GM10847 (cell line): ENCODE results near the gene TEKT3.

Experiments used
- POLR2A ChIP-seq: IDR thresholded peaks from 2 replicates; pipeline ENCODE4 v1.6.1; 2011; ENCODE audit not compliant: insufficient read length; ENCODE audit errors: extremely low read depth

Gene TEKT3

DNA sequence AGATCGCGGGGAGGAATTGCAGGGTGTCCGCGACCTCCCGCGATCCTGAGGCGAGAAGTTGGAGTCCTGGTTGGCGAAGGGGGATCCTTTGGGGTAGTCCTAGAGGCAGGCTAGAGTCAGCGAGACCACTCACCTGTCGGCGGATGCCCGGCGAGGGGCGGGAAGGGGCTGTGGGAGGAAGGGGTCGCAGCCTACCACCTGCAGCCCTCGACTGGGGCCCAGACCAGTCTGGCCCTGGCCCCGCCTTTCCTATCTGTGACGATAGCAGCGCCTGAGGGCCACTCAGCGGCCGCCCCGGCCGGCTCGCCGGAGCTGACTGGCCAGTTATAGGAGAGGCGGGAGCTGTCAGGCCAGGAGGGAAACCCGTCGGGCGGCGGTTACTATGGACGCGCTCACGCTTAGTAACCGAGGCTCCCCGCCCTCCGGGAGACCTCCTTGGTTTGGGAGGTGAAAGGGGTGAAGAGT, at the start of gene TEKT3:
TEKT3 (minus strand) TSS at position 213 of the 465 bp plus-strand sequence. CDS start 10,012 bp downstream, outside the sequence.
- TF ChIP-seq POLR2A, result no peak

DNA sequence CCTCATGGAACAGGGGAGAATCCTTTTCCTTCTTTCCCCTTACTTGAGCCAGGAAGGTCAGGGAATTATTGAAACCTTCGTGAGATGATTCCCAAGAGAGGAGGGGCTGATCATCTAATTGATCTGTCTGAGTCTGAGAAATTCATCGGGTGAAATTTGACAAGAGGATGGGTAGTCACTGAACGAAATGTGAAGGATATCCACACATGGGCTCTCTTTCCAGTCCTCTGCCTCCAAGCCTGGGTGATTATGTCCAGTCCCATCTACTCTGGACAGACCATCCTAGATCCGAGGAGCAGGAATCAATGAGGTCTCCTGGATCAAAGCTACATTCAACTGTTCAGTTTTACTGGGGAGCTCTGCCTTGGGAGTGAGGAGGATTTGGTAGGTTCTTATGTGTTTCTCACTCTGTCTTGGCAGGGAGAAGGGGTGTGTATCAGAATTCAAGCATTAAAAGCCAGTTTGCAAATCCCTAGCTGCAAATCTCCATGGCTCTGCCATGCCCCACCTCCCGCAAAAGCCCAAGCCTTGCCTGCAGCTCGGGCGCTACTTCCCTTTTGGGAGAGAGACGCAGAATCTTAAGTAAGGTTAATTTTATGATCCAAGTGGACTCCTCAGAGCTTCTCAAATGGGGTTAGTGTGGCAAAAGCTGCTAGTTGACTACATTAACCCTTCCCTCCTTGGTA, 47.1 kb upstream of the TEKT3 start:
- TF ChIP-seq POLR2A, result no peak

- no peak for TF ChIP-seq POLR2A
Observed at GRCh38 chr17:15386083-15386482, 44.7 kb upstream of the TEKT3 start.

DNA sequence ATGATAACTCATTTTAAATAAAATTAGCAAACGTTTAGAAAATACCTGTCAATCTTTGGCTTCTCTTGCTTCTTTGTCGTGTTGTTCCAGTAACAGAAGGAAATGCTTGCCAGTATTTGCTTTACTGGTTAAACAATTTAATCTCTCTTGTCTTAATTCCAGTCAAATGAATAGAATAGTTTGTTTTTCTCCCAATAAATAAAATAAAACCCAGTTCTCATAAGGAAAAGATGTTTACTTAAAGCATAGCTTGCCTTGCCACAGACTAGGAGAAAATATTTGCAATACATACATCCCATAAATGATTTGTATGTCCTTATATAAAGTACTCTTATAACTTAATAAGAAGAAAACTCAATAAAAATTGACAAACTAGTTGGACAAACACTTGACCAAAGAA, 43.9 kb upstream of the TEKT3 start:
- no peak for TF ChIP-seq POLR2A

DNA sequence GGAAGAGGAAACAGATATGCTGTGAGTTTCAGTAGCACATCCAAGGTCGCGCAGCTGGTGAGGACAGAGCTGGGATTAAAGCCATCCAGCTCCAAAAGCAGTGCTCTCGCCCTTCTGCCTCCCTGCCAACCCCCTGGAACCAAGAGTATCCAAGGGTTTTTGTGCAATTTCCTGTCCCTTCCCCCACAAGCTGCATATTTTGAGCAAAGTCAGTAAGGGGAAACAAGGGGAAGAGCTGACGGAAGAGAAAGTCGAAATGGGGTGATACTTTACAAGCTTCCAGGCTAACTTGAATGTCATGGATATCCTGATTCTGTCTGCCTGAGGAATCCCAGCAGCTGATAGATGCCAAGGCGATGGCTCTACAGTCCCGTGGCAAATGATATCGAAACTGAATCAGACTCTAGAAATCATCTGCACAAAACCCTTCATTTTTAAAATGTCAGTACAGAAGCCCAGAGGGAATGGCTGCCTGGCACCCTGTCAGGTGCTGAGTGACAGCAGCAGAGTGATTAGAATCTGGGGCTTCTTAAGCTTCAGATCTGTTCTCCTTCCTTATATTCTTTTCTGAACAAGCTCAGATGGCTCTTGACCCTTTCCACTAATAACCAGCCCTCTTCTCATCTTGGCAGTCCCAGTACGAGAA, 42.9 kb upstream of the TEKT3 start:
- TF ChIP-seq POLR2A, result no peak

- no peak for TF ChIP-seq POLR2A
Observed at GRCh38 chr17:15382914-15383313, 41.5 kb upstream of the TEKT3 start.

DNA sequence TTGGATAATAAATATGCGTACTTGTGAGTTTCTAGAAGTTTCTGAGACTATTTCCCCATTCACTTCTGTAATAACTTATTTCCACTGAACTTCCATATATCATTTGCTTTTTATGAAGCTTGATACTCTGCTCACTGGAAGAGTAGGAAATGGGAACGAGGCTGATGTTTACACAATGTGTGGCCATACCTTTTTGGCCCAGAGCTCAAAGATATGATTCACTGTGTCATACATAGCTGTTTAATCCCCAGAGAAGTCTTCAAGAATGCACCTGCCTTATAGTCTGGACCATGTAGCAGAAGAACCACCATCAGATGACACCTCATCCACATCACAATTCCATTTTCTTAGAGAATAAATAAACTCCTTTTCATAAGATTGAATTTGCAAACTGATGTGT, 40.3 kb upstream of the TEKT3 start:
- no peak for TF ChIP-seq POLR2A

DNA sequence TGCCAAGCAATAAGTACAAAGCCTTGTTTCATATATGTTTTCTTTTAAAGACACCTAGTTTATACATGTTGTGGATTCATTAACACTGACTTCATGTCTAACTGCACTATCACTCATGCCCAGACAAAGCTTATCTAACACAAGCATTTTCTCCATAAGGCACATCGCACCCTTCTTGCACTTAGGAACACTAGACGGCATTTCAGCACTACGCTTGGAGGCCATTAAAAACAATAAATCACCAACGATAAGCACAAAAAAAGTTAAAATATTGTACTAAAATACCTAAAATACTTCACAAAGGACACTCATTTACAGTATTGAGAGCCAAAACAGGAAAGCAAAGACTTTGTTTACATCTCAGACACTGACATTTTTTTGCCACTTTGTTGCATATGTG, 39.0 kb upstream of the TEKT3 start:
- no peak for TF ChIP-seq POLR2A

GRCh38 chr17:15379659-15380058, 38.3 kb upstream of the TEKT3 start:
- no peak for TF ChIP-seq POLR2A

DNA sequence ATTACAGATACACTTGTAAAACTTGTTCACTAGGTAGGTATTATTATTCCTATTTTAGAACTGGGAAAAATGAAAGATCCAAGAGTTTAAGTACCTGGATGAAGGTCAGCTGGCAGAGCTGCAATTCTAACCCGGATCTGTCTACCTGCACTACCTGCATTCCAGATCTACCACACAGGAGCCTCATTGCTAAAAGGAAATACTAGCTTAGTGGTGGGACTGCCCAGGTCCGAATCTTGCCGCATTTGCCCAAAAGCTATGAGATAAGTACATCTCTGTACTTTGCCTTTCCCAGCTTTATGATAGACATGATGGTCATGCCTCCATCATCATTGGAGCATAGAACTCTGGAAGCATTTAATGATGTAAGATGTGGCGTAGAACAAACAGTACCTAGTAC, 36.8 kb upstream of the TEKT3 start:
- TF ChIP-seq POLR2A, result no peak

DNA sequence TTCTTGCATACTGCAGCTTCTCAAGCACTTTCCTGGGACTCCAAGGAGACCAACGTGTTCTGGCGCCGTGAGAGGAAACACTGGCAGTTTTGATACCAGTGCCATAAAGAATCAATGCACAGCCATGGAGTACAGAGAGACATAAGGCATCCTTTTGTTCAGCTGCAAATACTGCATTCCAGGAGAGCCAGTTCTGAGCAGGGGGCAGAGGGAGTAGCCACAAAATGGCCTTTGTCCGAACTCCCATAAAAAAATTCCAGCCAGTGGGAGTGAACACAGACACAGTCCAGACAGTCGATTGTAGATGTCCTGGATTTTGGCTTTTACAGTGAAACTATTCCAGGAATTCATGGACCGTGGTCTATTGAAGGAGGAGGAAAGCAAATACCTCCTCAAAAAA, 36.2 kb upstream of the TEKT3 start:
- TF ChIP-seq POLR2A, result no peak

GRCh38 chr17:15377200-15377599, 35.8 kb upstream of the TEKT3 start:
- no peak for TF ChIP-seq POLR2A

GRCh38 chr17:15371376-15372130, 30.2 kb upstream of the TEKT3 start:
- no peak for TF ChIP-seq POLR2A

DNA sequence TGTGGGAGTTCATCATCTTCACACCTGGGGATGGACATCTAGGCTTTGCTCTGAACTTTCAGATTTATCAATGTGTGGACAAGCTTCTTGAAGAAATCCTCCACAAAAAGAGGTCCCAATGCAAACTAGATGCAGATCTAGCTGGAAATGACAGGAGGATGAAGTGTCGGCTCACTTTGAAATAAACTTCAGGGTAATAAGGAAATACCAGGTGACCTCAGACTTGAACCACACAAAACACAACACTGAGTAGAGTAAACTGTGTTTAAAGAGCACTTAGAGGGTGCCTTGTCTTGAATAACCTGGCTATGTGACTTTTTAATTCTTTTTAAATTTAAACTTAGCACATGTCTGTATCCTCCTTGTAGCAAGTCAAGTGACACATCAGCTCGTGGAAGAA, 27.2 kb upstream of the TEKT3 start:
- no peak for TF ChIP-seq POLR2A

DNA sequence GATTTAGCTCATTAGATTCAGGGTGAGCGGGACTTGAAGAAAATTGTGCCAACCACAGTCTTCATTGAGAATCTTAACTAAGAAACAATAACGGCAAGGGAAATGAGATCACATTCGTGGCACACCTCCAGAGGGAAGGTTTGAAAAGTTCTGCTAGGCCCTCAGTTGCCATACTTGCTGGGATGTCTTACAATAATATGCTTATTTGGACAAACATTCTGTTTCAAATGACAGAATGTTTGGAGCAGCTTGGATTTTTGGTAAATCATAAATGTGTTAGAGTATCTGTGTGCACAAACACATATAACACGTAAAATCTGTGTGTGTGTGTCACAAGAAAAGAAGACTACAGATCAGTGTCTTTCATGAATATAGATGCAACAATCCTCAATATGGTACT, 24.6 kb upstream of the TEKT3 start:
- TF ChIP-seq POLR2A, result no peak

GRCh38 chr17:15364615-15365014, 23.2 kb upstream of the TEKT3 start:
- TF ChIP-seq POLR2A, result no peak
